ENCODE data around the gene DOCK11. TPM values are rescaled to one million over a fixed set of nuclear protein-coding genes. Genes with fewer than 3 reads are reported as not detected.
"Not testable (repeated sequence)": the region's sequence is repeated elsewhere in the genome, so short reads cannot be mapped to it uniquely, and the experiment has no call there.

Gene DOCK11
- total RNA-seq, 1 experiment from 2014 or later, result 3.0 TPM

- ChIA-PET CTCF (no interaction called here), POLR2A (ENCODE audit: unreplicated experiment) (no interaction called here)
- DNase-seq (no peak), ATAC-seq (no peak)
- no peaks in the 10 kb centered on the region for H3K36me3 ChIP-seq (ENCODE audit: low read depth, low read length)
- H3K27ac ChIP-seq (ENCODE audit: low read length), result no peak overlapping the region
- H3K27me3 ChIP-seq (ENCODE audit: low read length), result no peaks in the 10 kb centered on the region
- TF ChIP-seq EZH2 (IDR thresholded peaks at IDR 0.05; ENCODE audit: low read length, unreplicated experiment), result no peak
- TF ChIP-seq EZH2phosphoT487 (IDR thresholded peaks at IDR 0.05; ENCODE audit: borderline replicate concordance, low read length), result no peak
- no peak for TF ChIP-seq CTCF (conservative IDR thresholded peaks at IDR 0.05; ENCODE audit: low read depth, low read length)
- intact Hi-C loops (cut with micrococcal nuclease), result no loop called here
- no peak overlapping the region for H2AFZ ChIP-seq (ENCODE audit: low read length)
- H3K4me3 ChIP-seq (ENCODE audit: low read length), result no peak overlapping the region
- H3K9me3 ChIP-seq (ENCODE audit: low read length), result no peaks in the 10 kb centered on the region
- no peak overlapping the region for H3K9ac ChIP-seq (ENCODE audit: low read length)
- H3F3A ChIP-seq (ENCODE audit: low read length, unreplicated experiment), result no peaks in the 10 kb centered on the region
- no peaks in the 10 kb centered on the region for H3K4me1 ChIP-seq (ENCODE audit: insufficient read depth, low read length)
- BruUV-seq (replicated peaks), result no TSS peak
- no peaks in the 10 kb centered on the region for H4K20me1 ChIP-seq (ENCODE audit: low read length)
- H3K4me2 ChIP-seq (ENCODE audit: low read length), result no peak overlapping the region
- H3K9me2 ChIP-seq (replicated peaks; ENCODE audit: low read length), result no peaks in the 10 kb centered on the region
- no peaks in the 10 kb centered on the region for H3K79me2 ChIP-seq (ENCODE audit: low read length)
Observed at GRCh38 chrX:118475903-118476302, 19.7 kb upstream of the DOCK11 start.

GRCh38 chrX:118480172-118480571 is 15.4 kb upstream of the DOCK11 start:
- H3K79me2 ChIP-seq (ENCODE audit: low read length), result no peaks in the 10 kb centered on the region
- H3K27ac ChIP-seq (ENCODE audit: low read length), result no peak overlapping the region
- ChIA-PET CTCF (no interaction called here), POLR2A (ENCODE audit: unreplicated experiment) (no interaction called here)
- H3K4me3 ChIP-seq (ENCODE audit: low read length), result no peak overlapping the region
- H3K27me3 ChIP-seq (ENCODE audit: low read length), result no peaks in the 10 kb centered on the region
- TF ChIP-seq EZH2phosphoT487 (IDR thresholded peaks at IDR 0.05; ENCODE audit: borderline replicate concordance, low read length) (no peak), CTCF (conservative IDR thresholded peaks at IDR 0.05; ENCODE audit: low read depth, low read length) (no peak), EZH2 (IDR thresholded peaks at IDR 0.05; ENCODE audit: low read length, unreplicated experiment) (no peak)
- H3K4me1 ChIP-seq (ENCODE audit: insufficient read depth, low read length), result peaks cover 7% of the 10 kb centered on the region
- H3K9me2 ChIP-seq (replicated peaks; ENCODE audit: low read length), result no peaks in the 10 kb centered on the region
- H3K9me3 ChIP-seq (ENCODE audit: low read length), result no peaks in the 10 kb centered on the region
- H2AFZ ChIP-seq (ENCODE audit: low read length), result no peak overlapping the region
- no peak overlapping the region for H3K9ac ChIP-seq (ENCODE audit: low read length)
- ATAC-seq (no peak; the same call in 1 of the 2 replicates), DNase-seq (no peak)
- intact Hi-C loops (cut with micrococcal nuclease), result no loop called here
- no peaks in the 10 kb centered on the region for H4K20me1 ChIP-seq (ENCODE audit: low read length)
- no peak overlapping the region for H3K4me2 ChIP-seq (ENCODE audit: low read length)
- BruUV-seq (replicated peaks), result no TSS peak
- no peaks in the 10 kb centered on the region for H3F3A ChIP-seq (ENCODE audit: low read length, unreplicated experiment)
- no peaks in the 10 kb centered on the region for H3K36me3 ChIP-seq (ENCODE audit: low read depth, low read length)

GRCh38 chrX:118482384-118482783 is 13.2 kb upstream of the DOCK11 start:
- BruUV-seq (replicated peaks); H3K27me3 ChIP-seq (ENCODE audit: low read length); H3K4me3 ChIP-seq (ENCODE audit: low read length); H3K9me2 ChIP-seq (replicated peaks; ENCODE audit: low read length); ATAC-seq; H3K4me2 ChIP-seq (ENCODE audit: low read length); H3K9me3 ChIP-seq (ENCODE audit: low read length); H3F3A ChIP-seq (ENCODE audit: low read length, unreplicated experiment); intact Hi-C loops (cut with micrococcal nuclease); H4K20me1 ChIP-seq (ENCODE audit: low read length); H3K4me1 ChIP-seq (ENCODE audit: insufficient read depth, low read length); H3K9ac ChIP-seq (ENCODE audit: low read length); H3K79me2 ChIP-seq (ENCODE audit: low read length); H3K36me3 ChIP-seq (ENCODE audit: low read depth, low read length); H2AFZ ChIP-seq (ENCODE audit: low read length); CTCF ChIA-PET; H3K27ac ChIP-seq (ENCODE audit: low read length); DNase-seq: not testable (repeated sequence)
- POLR2A ChIA-PET (ENCODE audit: unreplicated experiment), result interaction anchor here (0.6 kb wide), 1 partner anchor 34 kb away, joined by 5 read pairs; no protein-coding TSS in a partner anchor
